Activated T-helper 1 cell treated with anti-CD3 and anti-CD28 coated beads, Interleukin-12 subunit alpha, Interleukin-12 subunit beta, Interleukin-2, Interleukin-4 antibody, amounts not matched to agents 30 ng/mL and 10 ng/mL and 1 ng/mL, durations not matched to agents 14 hours and 24 hours and 36 hours (primary cell): ENCODE results near the gene ADIPOR1. TPM values are rescaled to one million over a fixed set of nuclear protein-coding genes. Genes with fewer than 3 reads are reported as not detected.
"Not testable (repeated sequence)": the region's sequence is repeated elsewhere in the genome, so short reads cannot be mapped to it uniquely, and the experiment has no call there.

Experiments used
- DNase-seq: peaks from one replicate; pipeline ENCODE4 v3.0.0; 2021; ENCODE audit warnings: low spot score
- H3K27ac Mint-ChIP-seq: one replicate; pipeline ENCODE4 v1.8.0; 2021; ENCODE audit warnings: mild to moderate bottlenecking, mixed read lengths
- H3K27me3 Mint-ChIP-seq: one replicate; pipeline ENCODE4 v1.8.0; 2022; ENCODE audit warnings: mild to moderate bottlenecking, moderate library complexity, mixed read lengths; ENCODE audit not compliant: insufficient read depth
- H3K36me3 Mint-ChIP-seq: one replicate; pipeline ENCODE4 v1.8.0; 2021; ENCODE audit warnings: low read depth, mixed read lengths
- H3K4me1 Mint-ChIP-seq: one replicate; pipeline ENCODE4 v1.8.0; 2021; ENCODE audit warnings: low read depth, mixed read lengths
- H3K4me3 Mint-ChIP-seq: one replicate; pipeline ENCODE4 v1.8.0; 2021; ENCODE audit warnings: mild to moderate bottlenecking, moderate library complexity, mixed read lengths
- H3K9me3 Mint-ChIP-seq: one replicate; pipeline ENCODE4 v1.8.0; 2021; ENCODE audit warnings: mixed read lengths
- intact Hi-C: fragments of 100-400 bp; cut with micrococcal nuclease; formaldehyde crosslinking; loops from one replicate; pipeline ENCODE4 v1.15.1; 2024
- total RNA-seq: library from RNA; stranded (reverse); gene quantifications from 2 replicates; pipeline ENCODE4 v1.2.3, GENCODE V29; 2022

The ADIPOR1 gene
- total RNA-seq, result 88.7 and 93.3 TPM in 2 replicates

GRCh38 chr1:202957733-202958543 lies at the start of gene ADIPOR1:
Gene ADIPOR1 (minus strand): TSS chr1:202958312. CDS start chr1:202951070, 7,242 bp downstream.
- intact Hi-C loops, result loop anchor here (1.0 to 2.0 kb wide), 8 partner anchors 9 to 609 kb away; partner anchors contain the start of genes CYB5R1, KLHL12, PCAT6 and PPFIA4
- H3K36me3 Mint-ChIP-seq, result peaks cover 14% of the 10 kb centered on the region
- no peaks in the 10 kb centered on the region for H3K9me3 Mint-ChIP-seq
- peaks cover 46% of the 10 kb centered on the region for H3K4me1 Mint-ChIP-seq
- peak within 1 kb of the TSS; percentile 80 for H3K27ac Mint-ChIP-seq
- peak; percentile 92 for DNase-seq
- H3K27me3 Mint-ChIP-seq, result peaks cover 2% of the 10 kb centered on the region
- peak within 1 kb of the TSS; percentile 89 for H3K4me3 Mint-ChIP-seq

DNA sequence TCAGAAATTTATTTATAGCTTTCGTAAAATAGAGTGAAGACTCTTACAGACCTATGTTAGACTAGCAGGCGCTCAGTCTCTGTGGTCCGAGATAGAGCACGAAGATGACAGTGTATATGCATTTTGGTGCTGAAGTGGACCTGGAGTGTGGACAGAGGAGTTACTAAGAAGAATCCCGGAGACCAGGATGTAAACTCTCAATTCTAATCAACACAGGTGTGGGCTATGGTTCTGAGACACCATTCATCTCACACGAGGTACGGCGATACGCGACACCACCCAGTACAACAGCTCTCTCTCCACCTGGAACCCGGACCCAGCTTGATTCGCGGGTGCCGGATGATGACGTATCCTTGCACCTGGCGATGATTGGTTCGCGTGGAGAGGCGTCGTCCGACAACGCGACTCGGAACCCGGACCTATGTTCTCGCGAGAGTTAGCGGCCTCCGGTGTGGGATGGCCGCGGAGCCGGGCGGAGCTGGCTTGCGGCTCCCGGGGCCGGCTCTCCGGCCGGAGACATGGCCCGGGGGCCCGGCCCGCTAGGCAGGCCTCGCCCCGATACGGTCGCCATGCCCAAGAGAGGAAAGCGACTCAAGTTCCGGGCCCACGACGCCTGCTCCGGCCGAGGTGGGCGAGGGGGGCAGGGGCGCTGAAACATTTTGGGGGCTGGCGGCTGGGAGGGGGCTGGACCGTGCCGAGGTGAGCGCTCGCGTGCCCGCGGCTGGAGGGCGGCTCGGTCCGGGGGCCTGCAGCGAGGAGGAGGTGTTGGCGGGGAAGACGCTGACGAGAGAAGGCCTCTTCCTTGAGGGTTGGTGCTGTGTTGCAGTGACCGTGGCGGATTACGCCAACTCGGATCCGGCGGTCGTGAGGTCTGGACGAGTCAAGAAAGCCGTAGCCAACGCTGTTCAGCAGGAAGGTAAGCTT lies 49.1 kb upstream of the ADIPOR1 start, which contains the start of gene TMEM183A:
Gene TMEM183A (plus strand): TSS at position 427 of the 924 bp plus-strand sequence. CDS start 92 bp downstream, at position 519.
- DNase-seq, result peak; percentile 95
- H3K36me3 Mint-ChIP-seq, result peaks cover 12% of the 10 kb centered on the region
- peaks cover 34% of the 10 kb centered on the region for H3K4me1 Mint-ChIP-seq
- peak within 1 kb of the TSS; percentile 89 for H3K4me3 Mint-ChIP-seq
- no peaks in the 10 kb centered on the region for H3K9me3 Mint-ChIP-seq
- peak within 1 kb of the TSS; percentile 96 for H3K27ac Mint-ChIP-seq
- intact Hi-C loops, result loop anchor here (1.0 to 5.0 kb wide), 8 partner anchors 19 to 665 kb away; partner anchors contain the start of genes ADIPOR1, CYB5R1, KDM5B and KLHL12
- no peaks in the 10 kb centered on the region for H3K27me3 Mint-ChIP-seq

DNA sequence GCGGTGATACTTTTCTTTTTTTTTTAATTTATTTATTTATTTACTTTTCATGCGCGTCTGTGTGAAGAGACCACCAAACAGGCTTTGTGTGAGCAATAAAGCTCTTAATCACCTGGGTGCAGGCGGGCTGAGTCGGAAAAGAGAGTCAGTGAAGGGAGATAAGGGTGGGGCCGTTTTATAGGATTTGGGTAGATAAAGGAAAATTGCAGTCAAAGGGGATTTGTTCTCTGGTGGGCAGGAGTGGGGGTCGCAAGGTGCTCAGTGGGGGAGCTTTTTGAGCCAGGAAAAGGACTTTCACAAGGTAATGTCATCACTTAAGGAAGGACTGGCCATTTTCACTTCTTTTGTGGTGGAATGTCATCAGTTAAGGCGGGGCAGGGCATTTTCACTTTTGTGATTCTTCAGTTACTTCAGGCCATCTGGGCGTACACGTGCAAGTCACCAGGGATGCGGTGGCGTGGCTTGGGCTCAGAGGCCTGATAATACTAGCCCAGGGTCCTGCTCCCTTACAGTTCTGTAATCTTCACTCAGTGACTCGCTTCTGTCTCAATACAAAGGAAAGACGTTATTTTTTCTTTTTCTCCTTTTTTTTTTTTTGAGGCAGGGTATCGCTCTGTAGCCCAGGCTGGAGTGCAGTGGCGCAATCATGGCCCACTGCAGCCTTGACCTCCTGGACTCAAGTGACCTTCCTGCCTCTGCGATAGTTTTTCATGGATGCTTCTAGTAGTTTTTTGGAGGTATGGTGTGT lies 47.5 kb upstream of the ADIPOR1 start:
- Mint-ChIP-seq H3K4me3 (peak overlapping the region; percentile 89), H3K27ac (peak overlapping the region; percentile 96), H3K4me1 (peaks cover 30% of the 10 kb centered on the region)
- not testable (repeated sequence) for H3K9me3 Mint-ChIP-seq, DNase-seq, H3K36me3 Mint-ChIP-seq, H3K27me3 Mint-ChIP-seq
- intact Hi-C loops, result loop anchor here (2.0 to 5.0 kb wide), 3 partner anchors 197 to 663 kb away; partner anchors contain the start of genes KDM5B and UBE2T

GRCh38 chr1:203002951-203003350 lies 44.8 kb upstream of the ADIPOR1 start:
- Mint-ChIP-seq H3K4me1 (peaks cover 29% of the 10 kb centered on the region), H3K36me3 (peaks cover 3% of the 10 kb centered on the region), H3K4me3 (no peak overlapping the region), H3K27me3 (peaks cover 12% of the 10 kb centered on the region), H3K9me3 (no peaks in the 10 kb centered on the region), H3K27ac (no peak overlapping the region)
- no peak for DNase-seq
- intact Hi-C loops, result no loop called here

DNA sequence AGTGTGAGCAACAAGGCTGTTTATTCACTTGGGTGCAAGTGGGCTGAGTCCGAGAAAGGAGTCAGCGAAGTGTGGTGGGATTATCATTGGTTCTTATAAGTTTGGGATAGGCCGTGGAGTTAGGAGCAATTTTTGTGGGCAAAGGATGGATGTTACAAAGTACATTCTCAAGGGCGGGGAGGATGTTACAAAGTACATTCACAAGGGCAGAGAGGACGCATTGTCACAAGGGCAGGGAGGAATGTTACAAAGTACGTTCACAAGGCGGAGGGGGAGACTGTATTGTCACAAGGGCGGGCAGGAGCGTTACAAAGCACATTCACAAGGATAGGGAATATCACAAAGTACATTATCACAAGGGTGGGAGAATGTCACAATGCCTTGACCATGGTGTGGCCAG lies 43.9 kb upstream of the ADIPOR1 start:
- Mint-ChIP-seq H3K9me3 (no peaks in the 10 kb centered on the region), H3K4me3 (no peak overlapping the region), H3K36me3 (no peaks in the 10 kb centered on the region), H3K27ac (no peak overlapping the region), H3K4me1 (peaks cover 25% of the 10 kb centered on the region), H3K27me3 (peaks cover 12% of the 10 kb centered on the region)
- intact Hi-C loops, result no loop called here
- DNase-seq, result no peak

GRCh38 chr1:203000217-203000944 lies 42.3 kb upstream of the ADIPOR1 start:
- Mint-ChIP-seq H3K36me3 (no peaks in the 10 kb centered on the region), H3K4me3 (no peak overlapping the region), H3K27ac (no peak overlapping the region), H3K9me3 (no peaks in the 10 kb centered on the region), H3K27me3 (peaks cover 22% of the 10 kb centered on the region), H3K4me1 (peaks cover 12% of the 10 kb centered on the region)
- no peak for DNase-seq
- intact Hi-C loops, result no loop called here

DNA sequence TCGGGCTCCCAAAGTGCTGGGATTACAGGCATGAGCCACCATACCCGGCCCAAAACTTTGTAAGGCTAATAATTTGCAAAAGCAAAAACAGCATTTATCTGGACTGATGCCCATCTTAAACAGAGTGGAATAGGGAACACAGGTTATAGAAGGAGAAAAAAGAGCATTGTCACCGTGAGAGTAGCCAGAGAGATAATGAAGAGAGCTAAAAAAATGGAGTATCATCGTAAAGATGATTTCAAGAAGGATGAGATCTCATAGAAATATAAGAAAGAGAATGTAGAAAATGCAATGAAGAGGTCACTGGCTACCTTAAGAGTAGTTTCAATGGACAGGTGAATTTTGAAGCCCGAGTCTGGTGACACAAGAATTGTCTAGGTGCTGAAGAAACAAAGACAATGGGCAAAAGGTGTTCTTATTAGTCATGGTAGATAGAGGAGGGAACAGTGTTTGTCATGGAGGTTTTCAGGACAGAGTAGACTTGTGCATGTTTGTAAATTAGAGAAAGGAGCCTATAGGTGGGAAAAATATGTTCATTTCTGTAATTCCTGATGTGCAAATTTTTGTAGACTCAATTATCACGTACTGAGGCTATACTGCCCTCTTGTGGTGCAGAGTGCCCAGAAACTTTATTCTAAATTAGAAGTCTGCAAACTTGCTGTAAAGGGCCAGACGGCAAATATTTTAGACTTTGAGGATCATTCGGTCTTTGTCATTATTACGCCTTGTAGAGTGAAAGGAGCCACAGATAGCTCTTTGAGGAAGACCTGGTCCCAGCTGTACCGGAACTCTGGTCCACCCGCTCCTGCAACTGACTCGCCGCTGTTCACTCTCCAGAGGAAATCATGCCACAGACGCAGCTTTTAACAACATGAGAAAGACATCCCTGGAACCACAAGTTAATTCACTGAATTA lies 41.0 kb upstream of the ADIPOR1 start:
- peak; percentile 43 for DNase-seq
- intact Hi-C loops, result loop anchor here (1.0 to 10.0 kb wide), 7 partner anchors 30 to 834 kb away; partner anchors contain the start of genes ADIPOR1 and PTPN7
- H3K36me3 Mint-ChIP-seq, result no peaks in the 10 kb centered on the region
- no peak overlapping the region for H3K27ac Mint-ChIP-seq
- H3K4me1 Mint-ChIP-seq, result peaks cover 12% of the 10 kb centered on the region
- no peaks in the 10 kb centered on the region for H3K9me3 Mint-ChIP-seq
- peaks cover 25% of the 10 kb centered on the region for H3K27me3 Mint-ChIP-seq
- H3K4me3 Mint-ChIP-seq, result peak overlapping the region; percentile 19

GRCh38 chr1:202994756-202995155 lies 36.6 kb upstream of the ADIPOR1 start:
- intact Hi-C loops, result loop anchor here (5.0 to 10.0 kb wide), 3 partner anchors 242 to 830 kb away; partner anchors contain the start of gene PTPN7
- no peak for DNase-seq
- Mint-ChIP-seq H3K36me3 (no peaks in the 10 kb centered on the region), H3K9me3 (no peaks in the 10 kb centered on the region), H3K27ac (no peak overlapping the region), H3K27me3 (peaks cover 51% of the 10 kb centered on the region), H3K4me1 (peaks cover 9% of the 10 kb centered on the region), H3K4me3 (no peak overlapping the region)

DNA sequence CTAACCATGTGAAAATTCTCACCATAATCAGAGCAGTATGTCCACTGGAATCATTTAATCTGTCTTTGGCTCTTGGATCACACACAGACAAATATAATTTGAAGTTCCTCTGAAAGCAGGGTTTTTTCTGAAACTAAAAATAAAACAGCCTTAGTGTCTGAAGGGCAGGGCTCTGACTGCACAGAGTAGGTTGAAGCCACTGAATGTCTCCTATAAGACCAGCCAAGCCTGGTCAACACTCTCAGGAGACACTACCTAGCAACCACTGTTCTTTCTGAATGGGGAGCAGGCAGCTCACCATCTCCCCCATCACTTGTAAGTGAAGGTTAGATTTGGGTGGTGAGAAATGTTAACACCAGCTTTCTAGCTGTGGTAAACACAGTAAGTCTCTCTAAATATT lies 33.0 kb upstream of the ADIPOR1 start:
- DNase-seq, result no peak
- Mint-ChIP-seq H3K36me3 (no peaks in the 10 kb centered on the region), H3K27me3 (peaks cover 46% of the 10 kb centered on the region), H3K9me3 (no peaks in the 10 kb centered on the region), H3K4me1 (no peaks in the 10 kb centered on the region), H3K27ac (no peak overlapping the region), H3K4me3 (no peak overlapping the region)
- intact Hi-C loops, result loop anchor here (10.0 kb wide), 2 partner anchors 526 to 826 kb away; partner anchors contain the start of gene PTPN7

DNA sequence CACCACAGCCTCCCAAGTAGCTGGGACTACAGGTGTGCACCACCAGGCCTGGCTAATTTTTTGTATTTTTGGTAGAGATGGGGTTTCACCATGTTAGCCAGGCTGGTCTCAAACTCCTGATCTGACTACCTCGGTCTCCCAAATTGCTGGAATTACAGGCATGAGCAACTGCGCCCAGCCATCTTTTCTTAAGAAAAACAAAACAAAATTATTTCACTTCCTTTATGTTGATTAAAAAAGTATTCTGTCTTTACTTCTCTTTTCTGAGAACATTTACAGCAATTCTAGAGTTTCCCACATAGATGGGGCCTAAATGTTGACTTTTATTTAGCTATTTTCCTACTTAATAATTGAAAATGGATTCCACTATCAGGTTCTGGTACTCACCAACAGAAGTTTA lies 31.8 kb upstream of the ADIPOR1 start:
- Mint-ChIP-seq H3K9me3 (no peaks in the 10 kb centered on the region), H3K27me3 (peaks cover 40% of the 10 kb centered on the region), H3K27ac (no peak overlapping the region), H3K4me3 (no peak overlapping the region), H3K4me1 (no peaks in the 10 kb centered on the region), H3K36me3 (no peaks in the 10 kb centered on the region)
- no peak for DNase-seq
- intact Hi-C loops, result loop anchor here (10.0 kb wide), 2 partner anchors 525 to 825 kb away; partner anchors contain the start of gene PTPN7
